ENCODE data around the gene MYO5A.

The MYO5A gene

GRCh38 chr15:52369030-52369429, 159.7 kb downstream of the MYO5A start:
- Histone ChIP-seq H3K4me2 (ENCODE audit: low read length) (peak overlapping the region; percentile 81), H3K9me3 (ENCODE audit: control insufficient read depth, low read length) (no peaks in the 10 kb centered on the region), H3K27me3 (ENCODE audit: control insufficient read depth, insufficient read depth, low read length) (no peaks in the 10 kb centered on the region), H2AFZ (no peak overlapping the region), H3K4me1 (peaks cover 19% of the 10 kb centered on the region), H3K9ac (no peak overlapping the region), H3K36me3 (ENCODE audit: control insufficient read depth, insufficient read depth, low read length) (no peaks in the 10 kb centered on the region), H3K4me3 (ENCODE audit: low read depth, low read length) (peak overlapping the region; percentile 44), H3K79me2 (no peaks in the 10 kb centered on the region), H3K27ac (peak overlapping the region; percentile 96)
- no peak for TF ChIP-seq CTCF (IDR thresholded peaks at IDR 0.05)

- H3K36me3 ChIP-seq (ENCODE audit: control insufficient read depth, insufficient read depth, low read length), result no peaks in the 10 kb centered on the region
- no peak for TF ChIP-seq CTCF (IDR thresholded peaks at IDR 0.05)
- H3K9ac ChIP-seq, result no peak overlapping the region
- no peaks in the 10 kb centered on the region for H3K79me2 ChIP-seq
- H3K4me2 ChIP-seq (ENCODE audit: low read length), result peak overlapping the region; percentile 81
- H3K27me3 ChIP-seq (ENCODE audit: control insufficient read depth, insufficient read depth, low read length), result no peaks in the 10 kb centered on the region
- no peak overlapping the region for H2AFZ ChIP-seq
- H3K27ac ChIP-seq, result peak overlapping the region; percentile 96
- H3K4me1 ChIP-seq, result peaks cover 19% of the 10 kb centered on the region
- H3K4me3 ChIP-seq (ENCODE audit: low read depth, low read length), result peak overlapping the region; percentile 44
- no peaks in the 10 kb centered on the region for H3K9me3 ChIP-seq (ENCODE audit: control insufficient read depth, low read length)
Observed at GRCh38 chr15:52368402-52368801, 160.3 kb downstream of the MYO5A start.

- Histone ChIP-seq H2AFZ (no peak overlapping the region), H3K4me2 (ENCODE audit: low read length) (no peak overlapping the region), H3K27ac (no peak overlapping the region), H3K27me3 (ENCODE audit: control insufficient read depth, insufficient read depth, low read length) (no peaks in the 10 kb centered on the region), H3K36me3 (ENCODE audit: control insufficient read depth, insufficient read depth, low read length) (no peaks in the 10 kb centered on the region), H3K4me1 (peaks cover 9% of the 10 kb centered on the region), H3K9me3 (ENCODE audit: control insufficient read depth, low read length) (no peaks in the 10 kb centered on the region), H3K4me3 (ENCODE audit: low read depth, low read length) (no peak overlapping the region), H3K9ac (no peak overlapping the region), H3K79me2 (no peaks in the 10 kb centered on the region)
- TF ChIP-seq CTCF (IDR thresholded peaks at IDR 0.05), result no peak
Observed at GRCh38 chr15:52362497-52362896, 166.2 kb downstream of the MYO5A start.

GRCh38 chr15:52361975-52362494, 166.6 kb downstream of the MYO5A start:
- H2AFZ ChIP-seq, result no peak overlapping the region
- TF ChIP-seq CTCF (IDR thresholded peaks at IDR 0.05), result no peak
- H3K27ac ChIP-seq, result no peak overlapping the region
- no peak overlapping the region for H3K4me3 ChIP-seq (ENCODE audit: low read depth, low read length)
- H3K36me3 ChIP-seq (ENCODE audit: control insufficient read depth, insufficient read depth, low read length), result no peaks in the 10 kb centered on the region
- H3K9me3 ChIP-seq (ENCODE audit: control insufficient read depth, low read length), result no peaks in the 10 kb centered on the region
- peaks cover 6% of the 10 kb centered on the region for H3K4me1 ChIP-seq
- no peak overlapping the region for H3K4me2 ChIP-seq (ENCODE audit: low read length)
- H3K9ac ChIP-seq, result no peak overlapping the region
- H3K79me2 ChIP-seq, result no peaks in the 10 kb centered on the region
- H3K27me3 ChIP-seq (ENCODE audit: control insufficient read depth, insufficient read depth, low read length), result no peaks in the 10 kb centered on the region

GRCh38 chr15:52361494-52361893, 167.2 kb downstream of the MYO5A start:
- Histone ChIP-seq H3K4me1 (peaks cover 4% of the 10 kb centered on the region), H3K9ac (no peak overlapping the region), H3K9me3 (ENCODE audit: control insufficient read depth, low read length) (no peaks in the 10 kb centered on the region), H3K27ac (no peak overlapping the region), H3K4me3 (ENCODE audit: low read depth, low read length) (no peak overlapping the region), H3K4me2 (ENCODE audit: low read length) (no peak overlapping the region), H3K79me2 (no peaks in the 10 kb centered on the region), H3K27me3 (ENCODE audit: control insufficient read depth, insufficient read depth, low read length) (no peaks in the 10 kb centered on the region), H3K36me3 (ENCODE audit: control insufficient read depth, insufficient read depth, low read length) (no peaks in the 10 kb centered on the region), H2AFZ (no peak overlapping the region)
- no peak for TF ChIP-seq CTCF (IDR thresholded peaks at IDR 0.05)

Data from parathyroid adenoma (tissue), 2 donors.